A673 (cell line): ENCODE results near the gene PNPLA2.

Source experiments
- EZH2 ChIP-seq: fragments of 200-600 bp; sonication (generic); IDR thresholded peaks from 2 replicates; pipeline ENCODE4 v1.6.1; 2017; ENCODE audit warnings: borderline replicate concordance, low read depth, mild to moderate bottlenecking, mixed read lengths, antibody characterized with exemption, low read length; ENCODE audit not compliant: poor library complexity, severe bottlenecking
- TF ChIP-seq, protein P1 (sequence below): fragments of 300-800, 200-600 bp; sonication (generic); conservative IDR thresholded peaks from 2 replicates; pipeline ENCODE4 v1.5.1; 2017; ENCODE audit warnings: low read depth, mild to moderate bottlenecking, antibody characterized with exemption, low read length, moderate library complexity, mixed read lengths

DNA sequence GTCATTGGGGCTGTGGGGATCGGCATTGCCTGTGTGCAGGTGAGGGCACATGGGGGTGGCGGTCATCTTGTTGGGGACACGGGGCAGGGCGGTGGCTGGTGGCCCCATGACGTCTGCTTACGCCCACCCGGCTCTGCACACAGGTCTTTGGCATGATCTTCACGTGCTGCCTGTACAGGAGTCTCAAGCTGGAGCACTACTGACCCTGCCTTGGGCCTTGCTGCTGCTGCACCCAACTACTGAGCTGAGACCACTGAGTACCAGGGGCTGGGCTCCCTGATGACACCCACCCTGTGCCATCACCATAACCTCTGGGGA, 19.2 kb downstream of the PNPLA2 start:
- TF ChIP-seq, protein P1, sequence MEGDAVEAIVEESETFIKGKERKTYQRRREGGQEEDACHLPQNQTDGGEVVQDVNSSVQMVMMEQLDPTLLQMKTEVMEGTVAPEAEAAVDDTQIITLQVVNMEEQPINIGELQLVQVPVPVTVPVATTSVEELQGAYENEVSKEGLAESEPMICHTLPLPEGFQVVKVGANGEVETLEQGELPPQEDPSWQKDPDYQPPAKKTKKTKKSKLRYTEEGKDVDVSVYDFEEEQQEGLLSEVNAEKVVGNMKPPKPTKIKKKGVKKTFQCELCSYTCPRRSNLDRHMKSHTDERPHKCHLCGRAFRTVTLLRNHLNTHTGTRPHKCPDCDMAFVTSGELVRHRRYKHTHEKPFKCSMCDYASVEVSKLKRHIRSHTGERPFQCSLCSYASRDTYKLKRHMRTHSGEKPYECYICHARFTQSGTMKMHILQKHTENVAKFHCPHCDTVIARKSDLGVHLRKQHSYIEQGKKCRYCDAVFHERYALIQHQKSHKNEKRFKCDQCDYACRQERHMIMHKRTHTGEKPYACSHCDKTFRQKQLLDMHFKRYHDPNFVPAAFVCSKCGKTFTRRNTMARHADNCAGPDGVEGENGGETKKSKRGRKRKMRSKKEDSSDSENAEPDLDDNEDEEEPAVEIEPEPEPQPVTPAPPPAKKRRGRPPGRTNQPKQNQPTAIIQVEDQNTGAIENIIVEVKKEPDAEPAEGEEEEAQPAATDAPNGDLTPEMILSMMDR, result no peak
- no peak for TF ChIP-seq EZH2
